Breast epithelium (tissue), 4 donors: ENCODE measurements around the gene TIMM44. TPM values are rescaled to one million over a fixed set of nuclear protein-coding genes. Genes with fewer than 3 reads are reported as not detected.
A peak's percentile ranks its signal among the peaks of the same experiment; 100 is the strongest.

Experiments
- DNase-seq, 2 donors: peaks; one replicate each; pipeline ENCODE4 v3.0.0-alpha.2; 2019; ENCODE audit warnings: low spot score in 2 of 2
- H3K27ac ChIP-seq, 2 donors: fragments of 200-600 bp; sonication (generic) in 1 of 2; one replicate each; pipeline ENCODE4 v1.5.1; 2016 to 2019; ENCODE audit warnings: mild to moderate bottlenecking in 1 of 2
- H3K27me3 ChIP-seq, 2 donors: fragments of 200-600 bp; sonication (generic) in 1 of 2; one replicate each; pipeline versions ENCODE4 v1.5.1 to v1.6.0; 2017 to 2019; ENCODE audit warnings: control low read depth in 1 of 2, mild to moderate bottlenecking in 1 of 2
- H3K36me3 ChIP-seq: fragments of 200-600 bp; one replicate; pipeline ENCODE4 v1.5.1; 2019
- H3K4me1 ChIP-seq, 2 donors: fragments of 200-600 bp; sonication (generic); one replicate each; pipeline ENCODE4 v1.5.1; 2016 to 2019; ENCODE audit warnings: control low read depth in 1 of 2
- H3K4me3 ChIP-seq, 3 donors: fragments of 200-600 bp; sonication (generic); 1 replicate in 2 of 3; 2 replicates in 1 of 3; pipeline ENCODE4 v1.5.1; 2016 to 2019; ENCODE audit warnings: mild to moderate bottlenecking in 3 of 3, moderate library complexity in 2 of 3
- H3K9me3 ChIP-seq, 2 donors: fragments of 200-600 bp; sonication (generic) in 1 of 2; one replicate each; pipeline ENCODE4 v1.5.1; 2016 to 2019; ENCODE audit warnings: control low read depth in 1 of 2
- CTCF ChIP-seq, 3 donors: fragments of 450-650 bp; IDR thresholded peaks; one replicate each; pipeline ENCODE4 v1.5.1; 2016 to 2017; ENCODE audit warnings: antibody characterized with exemption in 3 of 3, mild to moderate bottlenecking in 3 of 3, moderate library complexity in 3 of 3
- POLR2A ChIP-seq: fragments of 450-650 bp; IDR thresholded peaks from one replicate; pipeline ENCODE4 v1.6.1; 2016; ENCODE audit warnings: antibody characterized with exemption, mild to moderate bottlenecking, moderate library complexity
- POLR2AphosphoS5 ChIP-seq, 3 donors: sonication (generic); formaldehyde crosslinking; IDR thresholded peaks; one replicate each; pipeline ENCODE4 v1.6.1; 2017; ENCODE audit warnings: antibody characterized with exemption in 3 of 3
- intact Hi-C: fragments of 100-400 bp; cut with DNase I; formaldehyde crosslinking; loops from one replicate; pipeline ENCODE4 v1.15.1; 2023; ENCODE audit warnings: low total_unique reads
- total RNA-seq, 3 donors: library from RNA; depleted of rRNA; stranded (reverse); fragments of >200 nt; gene quantifications; one replicate each; pipeline ENCODE4 v1.1.0, GENCODE V29; 2016

The TIMM44 gene
- total RNA-seq, 3 donors from 2014 or later = 29.3 to 59.6 (median 57.8) TPM

GRCh38 chr19:7982651-7983099 is 39.2 kb upstream of the TIMM44 start:
- Histone ChIP-seq H3K27ac (peak overlapping the region in 1 of 2 donors; percentile 62), H3K36me3 (peaks cover 6% of the 10 kb centered on the region), H3K27me3 (no peaks in the 10 kb centered on the region), H3K4me3 (no peak overlapping the region), H3K9me3 (no peaks in the 10 kb centered on the region), H3K4me1 (peaks cover 8 to 9% of the 10 kb centered on the region in 2 donors)
- intact Hi-C loops = no loop called here
- no peak for DNase-seq
- TF ChIP-seq POLR2A (no peak), POLR2AphosphoS5 (IDR thresholded peaks at IDR 0.05) (no peak), CTCF (IDR thresholded peaks at IDR 0.05) (no peak)

GRCh38 chr19:7982103-7982502 is 38.6 kb upstream of the TIMM44 start:
- Histone ChIP-seq H3K27me3 (no peaks in the 10 kb centered on the region), H3K4me3 (no peak overlapping the region), H3K27ac (peak overlapping the region in 1 of 2 donors; percentile 62), H3K4me1 (peaks cover 3 to 4% of the 10 kb centered on the region in 2 donors), H3K36me3 (peaks cover 6% of the 10 kb centered on the region), H3K9me3 (no peaks in the 10 kb centered on the region)
- intact Hi-C loops = no loop called here
- no peak for TF ChIP-seq CTCF (IDR thresholded peaks at IDR 0.05)
- TF ChIP-seq POLR2A = no peak
- no peak for TF ChIP-seq POLR2AphosphoS5 (IDR thresholded peaks at IDR 0.05)
- DNase-seq = no peak

DNA sequence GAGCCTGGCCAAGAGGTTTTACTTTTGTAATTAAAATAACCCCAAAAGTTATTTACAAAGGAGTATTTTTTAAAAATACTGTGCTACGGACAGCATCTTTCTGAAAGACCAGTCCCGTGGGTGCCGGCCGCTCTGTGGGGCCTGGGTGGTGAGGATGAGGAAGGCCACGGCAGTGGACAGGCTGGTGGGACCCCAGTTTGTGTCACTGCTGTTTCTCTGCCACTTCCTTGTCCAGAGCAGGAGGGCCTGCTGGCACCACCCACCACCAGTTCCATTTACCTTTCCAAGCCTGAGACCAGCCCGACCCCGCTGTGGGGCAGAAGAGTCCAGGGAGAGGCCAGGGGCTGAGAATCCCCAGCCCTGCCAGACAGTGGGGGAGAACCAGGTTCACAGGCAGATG is 38.2 kb upstream of the TIMM44 start:
- intact Hi-C loops = no loop called here
- no peak for DNase-seq
- TF ChIP-seq POLR2AphosphoS5 (IDR thresholded peaks at IDR 0.05) = no peak
- no peak for TF ChIP-seq CTCF (IDR thresholded peaks at IDR 0.05)
- TF ChIP-seq POLR2A = no peak
- Histone ChIP-seq H3K36me3 (peaks cover 6% of the 10 kb centered on the region), H3K4me3 (no peak overlapping the region), H3K4me1 (peaks cover 0 to 4% of the 10 kb centered on the region in 2 donors), H3K9me3 (no peaks in the 10 kb centered on the region), H3K27me3 (no peaks in the 10 kb centered on the region), H3K27ac (peak overlapping the region; percentile 29 to 62)

- Histone ChIP-seq H3K27me3 (no peaks in the 10 kb centered on the region), H3K4me3 (no peak overlapping the region), H3K36me3 (peaks cover 6% of the 10 kb centered on the region), H3K9me3 (no peaks in the 10 kb centered on the region), H3K27ac (peak overlapping the region in 1 of 2 donors; percentile 62), H3K4me1 (peaks cover 0 to 3% of the 10 kb centered on the region in 2 donors)
- no peak for DNase-seq
- intact Hi-C loops = no loop called here
- no peak for TF ChIP-seq CTCF (IDR thresholded peaks at IDR 0.05)
- no peak for TF ChIP-seq POLR2A
- no peak for TF ChIP-seq POLR2AphosphoS5 (IDR thresholded peaks at IDR 0.05)
Observed at GRCh38 chr19:7981199-7981598, 37.7 kb upstream of the TIMM44 start.

DNA sequence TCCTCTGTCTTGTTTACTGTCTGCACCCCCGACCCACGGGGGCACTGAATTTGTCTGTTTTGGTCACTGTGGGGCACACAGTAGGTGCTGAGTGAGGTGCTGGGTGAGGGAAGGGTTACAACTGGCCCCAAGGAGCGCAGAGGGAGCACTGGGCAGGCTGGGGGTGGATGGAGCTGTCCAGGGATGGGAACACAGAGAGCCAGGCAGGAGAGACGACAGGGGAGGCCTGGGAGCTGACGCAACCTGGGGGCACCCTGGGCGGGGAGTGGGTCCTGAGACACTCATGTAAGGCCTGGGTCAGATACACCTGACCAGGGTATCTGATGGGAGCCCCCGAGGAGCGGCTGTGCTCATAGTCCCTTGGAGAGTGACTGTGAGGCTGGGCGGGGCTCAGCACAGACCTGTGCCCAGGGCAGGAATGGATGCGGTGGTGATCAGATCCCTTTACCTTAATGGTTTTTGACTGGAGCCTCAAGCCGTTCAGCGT is 37.2 kb upstream of the TIMM44 start:
- no peak for DNase-seq
- H3K9me3 ChIP-seq = no peaks in the 10 kb centered on the region
- H3K4me3 ChIP-seq = no peak overlapping the region
- intact Hi-C loops = no loop called here
- no peak for TF ChIP-seq POLR2AphosphoS5 (IDR thresholded peaks at IDR 0.05)
- no peak for TF ChIP-seq CTCF (IDR thresholded peaks at IDR 0.05)
- TF ChIP-seq POLR2A = no peak
- H3K27ac ChIP-seq = no peak overlapping the region
- H3K4me1 ChIP-seq = no peaks in the 10 kb centered on the region
- peaks cover 6% of the 10 kb centered on the region for H3K36me3 ChIP-seq
- no peaks in the 10 kb centered on the region for H3K27me3 ChIP-seq
